ENCODE results near the gene OR52E1. TPM values are rescaled to one million over a fixed set of nuclear protein-coding genes. Genes with fewer than 3 reads are reported as not detected.
A peak's percentile ranks its signal among the peaks of the same experiment; 100 is the strongest.

Gene OR52E1
- total and polyA plus RNA-seq, 2 of the 4 experiments (the other 2 are of a cell fraction) = not detected

- Histone ChIP-seq H3K9ac (ENCODE audit: low read depth, low read length) (no peak overlapping the region), H2AK9ac (replicated peaks; ENCODE audit: low read depth, low read length, poor library complexity) (no peak overlapping the region), H3K14ac (replicated peaks; ENCODE audit: low read depth, low read length) (no peak overlapping the region), H2BK5ac (ENCODE audit: low read depth, low read length, poor library complexity, severe bottlenecking) (no peak overlapping the region), H3K23ac (ENCODE audit: low read depth, low read length) (no peak overlapping the region), H2BK15ac (ENCODE audit: low read depth, low read length) (no peak overlapping the region), H2BK20ac (ENCODE audit: low read depth, low read length) (no peak overlapping the region), H3K4me2 (ENCODE audit: low read depth, low read length) (no peak overlapping the region), H3K56ac (ENCODE audit: extremely low read depth, insufficient read depth, low read length) (no peak overlapping the region), H4K91ac (ENCODE audit: insufficient read depth, low read depth, low read length) (no peak overlapping the region), H3K36me3 (ENCODE audit: control insufficient read depth, insufficient read depth, low read length) (no peaks in the 10 kb centered on the region), H3K27me3 (ENCODE audit: control insufficient read depth, insufficient read depth, low read length) (no peaks in the 10 kb centered on the region), H4K20me1 (ENCODE audit: insufficient read depth, low read length) (no peaks in the 10 kb centered on the region), H3K27ac (ENCODE audit: insufficient read depth, low read length) (no peak overlapping the region), H3K9me1 (ENCODE audit: insufficient read depth, low read length) (no peaks in the 10 kb centered on the region), H3K79me1 (ENCODE audit: low read depth in 1 of 2, low read length in 2 of 2) (no peaks in the 10 kb centered on the region), H3K18ac (ENCODE audit: low read depth, low read length) (no peak overlapping the region), H3K4me3 (ENCODE audit: insufficient read depth, low read depth, low read length) (no peak overlapping the region), H3K9me3 (ENCODE audit: control insufficient read depth, insufficient read depth, low read length) (no peaks in the 10 kb centered on the region), H2BK120ac (ENCODE audit: low read depth, low read length) (no peak overlapping the region), H3K4ac (ENCODE audit: low read depth, low read length) (no peak overlapping the region), H2AK5ac (ENCODE audit: low read depth, low read length) (no peak overlapping the region), H3K4me1 (ENCODE audit: control insufficient read depth, insufficient read depth, low read length) (no peaks in the 10 kb centered on the region), H4K5ac (ENCODE audit: low read depth, low read length) (no peak overlapping the region), H4K8ac (ENCODE audit: low read depth in 2 of 2, low read length in 2 of 2) (no peak overlapping the region), H2AFZ (replicated peaks; ENCODE audit: low read length, poor library complexity) (no peak overlapping the region)
- DNase-seq = no peak
- intact Hi-C loops (cut with micrococcal nuclease) = no loop called here
- ChIA-PET CTCF (no interaction called here), POLR2A (ENCODE audit: unreplicated experiment) (no interaction called here)
- in situ Hi-C loops (cut with MboI; ENCODE audit: low sequenced_read_pairs) = no loop called here
- no peak for ATAC-seq (ENCODE audit: low read depth)
- dilution Hi-C loops (cut with HindIII; ENCODE audit: low sequenced_read_pairs, unreplicated experiment) = no loop called here
- TF ChIP-seq MAFK (IDR thresholded peaks at IDR 0.05; ENCODE audit: low read depth, low read length) = peak; percentile 79
- no peak for TF ChIP-seq MXI1 (IDR thresholded peaks at IDR 0.05; ENCODE audit: borderline replicate concordance, low read depth, low read length)
- no peak for TF ChIP-seq MAZ (IDR thresholded peaks at IDR 0.05; ENCODE audit: borderline replicate concordance, low read depth, low read length)
- BruUV-seq (replicated peaks) = no TSS peak
Measured at GRCh38 chr11:5117588-5117987, 48.2 kb downstream of the OR52E1 start.
